Measurements from ENCODE around the gene NRIP1.

NRIP1 gene

DNA sequence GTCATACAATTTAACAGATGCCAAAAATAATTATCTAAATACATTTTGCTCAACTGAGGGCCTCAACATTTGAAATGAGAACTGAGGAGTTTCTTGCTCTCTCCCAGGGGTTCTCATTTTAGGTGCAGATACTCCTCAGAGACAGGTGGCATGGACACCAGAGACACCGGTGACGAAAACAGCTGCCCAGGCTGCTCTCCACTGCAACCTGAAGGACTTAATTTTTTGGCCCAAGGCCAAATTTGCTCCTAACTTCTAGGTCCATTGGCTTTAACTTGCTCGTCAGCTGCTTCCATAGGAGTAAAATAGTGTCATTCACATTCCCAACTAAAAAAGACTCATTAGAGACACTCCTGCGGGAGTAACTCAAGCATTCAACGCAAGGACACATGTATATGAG, 87.0 kb downstream of the NRIP1 start:
- Histone ChIP-seq H2AK5ac (ENCODE audit: low read length) (no peak overlapping the region), H4K8ac (ENCODE audit: low read depth, low read length) (no peak overlapping the region), H3K27me3 (ENCODE audit: insufficient read depth, low read length, poor library complexity) (no peaks in the 10 kb centered on the region), H2BK15ac (replicated peaks; ENCODE audit: low read depth) (no peak overlapping the region), H3K56ac (ENCODE audit: low read length) (no peak overlapping the region), H3K4me1 (ENCODE audit: control insufficient read depth, low read depth, low read length) (no peaks in the 10 kb centered on the region), H3K4ac (ENCODE audit: low read depth, low read length) (no peak overlapping the region), H3K4me3 (ENCODE audit: low read length) (no peak overlapping the region), H2BK120ac (ENCODE audit: low read depth, low read length) (no peak overlapping the region), H3K79me2 (ENCODE audit: control insufficient read depth, insufficient read depth, low read length) (no peaks in the 10 kb centered on the region), H3K27ac (ENCODE audit: low read depth, low read length) (no peak overlapping the region), H3K9ac (ENCODE audit: low read length) (no peak overlapping the region), H2BK5ac (ENCODE audit: low read length) (no peak overlapping the region), H3K18ac (ENCODE audit: low read length) (no peak overlapping the region), H4K5ac (ENCODE audit: low read length) (no peak overlapping the region), H3K4me2 (ENCODE audit: low read length) (no peak overlapping the region), H3K23ac (ENCODE audit: low read length) (no peak overlapping the region), H3K36me3 (ENCODE audit: control insufficient read depth, insufficient read depth, low read length) (no peaks in the 10 kb centered on the region), H3K79me1 (ENCODE audit: low read length) (peaks cover 4% of the 10 kb centered on the region)
- whole genome bisulfite sequencing (ENCODE audit: extremely low coverage, insufficient coverage, low lambda C conversion rate): no CpG with 5 or more reads among the region's 5 CpGs
- DNase-seq: no peak

GRCh38 chr21:14975136-14975919, 89.5 kb downstream of the NRIP1 start:
- H3K4me2 ChIP-seq (ENCODE audit: low read length): no peak overlapping the region
- H3K23ac ChIP-seq (ENCODE audit: low read length): no peak overlapping the region
- H3K79me2 ChIP-seq (ENCODE audit: control insufficient read depth, insufficient read depth, low read length): no peaks in the 10 kb centered on the region
- no peaks in the 10 kb centered on the region for H3K4me1 ChIP-seq (ENCODE audit: control insufficient read depth, low read depth, low read length)
- H3K79me1 ChIP-seq (ENCODE audit: low read length): no peaks in the 10 kb centered on the region
- H3K27me3 ChIP-seq (ENCODE audit: insufficient read depth, low read length, poor library complexity): no peaks in the 10 kb centered on the region
- no peak overlapping the region for H3K18ac ChIP-seq (ENCODE audit: low read length)
- no peak overlapping the region for H4K5ac ChIP-seq (ENCODE audit: low read length)
- H2BK5ac ChIP-seq (ENCODE audit: low read length): no peak overlapping the region
- H2BK120ac ChIP-seq (ENCODE audit: low read depth, low read length): no peak overlapping the region
- no peaks in the 10 kb centered on the region for H3K36me3 ChIP-seq (ENCODE audit: control insufficient read depth, insufficient read depth, low read length)
- H3K56ac ChIP-seq (ENCODE audit: low read length): no peak overlapping the region
- no peak overlapping the region for H2BK15ac ChIP-seq (replicated peaks; ENCODE audit: low read depth)
- H3K4me3 ChIP-seq (ENCODE audit: low read length): no peak overlapping the region
- no peak overlapping the region for H4K8ac ChIP-seq (ENCODE audit: low read depth, low read length)
- DNase-seq: no peak
- no peak overlapping the region for H3K4ac ChIP-seq (ENCODE audit: low read depth, low read length)
- no CpG with 5 or more reads among the region's 6 CpGs for WGBS (ENCODE audit: extremely low coverage, insufficient coverage, low lambda C conversion rate)
- no peak overlapping the region for H3K27ac ChIP-seq (ENCODE audit: low read depth, low read length)
- H3K9ac ChIP-seq (ENCODE audit: low read length): no peak overlapping the region
- no peak overlapping the region for H2AK5ac ChIP-seq (ENCODE audit: low read length)

DNA sequence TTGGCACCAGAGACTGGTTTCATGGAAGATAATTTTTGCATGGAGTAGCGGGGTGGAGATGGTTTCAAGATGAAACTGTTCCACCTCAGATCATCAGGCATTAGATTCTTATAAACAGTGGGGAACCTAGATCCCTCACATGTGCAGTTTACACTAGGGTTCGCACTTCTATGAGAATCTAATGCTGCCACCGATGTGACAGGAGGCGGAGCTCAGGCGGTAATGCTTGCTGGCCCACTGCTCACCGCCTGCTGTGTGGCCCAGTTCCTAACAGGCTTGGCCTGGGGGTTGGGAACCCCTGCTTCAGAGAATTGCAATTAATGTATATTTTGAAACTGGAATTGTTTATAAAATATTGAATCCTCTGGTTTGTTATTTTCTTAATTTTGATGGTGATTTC, 92.1 kb downstream of the NRIP1 start:
- H3K18ac ChIP-seq (ENCODE audit: low read length): no peak overlapping the region
- H3K4me2 ChIP-seq (ENCODE audit: low read length): no peak overlapping the region
- no peak overlapping the region for H4K8ac ChIP-seq (ENCODE audit: low read depth, low read length)
- no peak overlapping the region for H3K4ac ChIP-seq (ENCODE audit: low read depth, low read length)
- no peak overlapping the region for H3K9ac ChIP-seq (ENCODE audit: low read length)
- H2BK15ac ChIP-seq (replicated peaks; ENCODE audit: low read depth): no peak overlapping the region
- H3K79me1 ChIP-seq (ENCODE audit: low read length): no peaks in the 10 kb centered on the region
- H3K27ac ChIP-seq (ENCODE audit: low read depth, low read length): no peak overlapping the region
- no peaks in the 10 kb centered on the region for H3K4me1 ChIP-seq (ENCODE audit: control insufficient read depth, low read depth, low read length)
- WGBS (ENCODE audit: extremely low coverage, insufficient coverage, low lambda C conversion rate): no CpG with 5 or more reads among the region's 6 CpGs
- H3K4me3 ChIP-seq (ENCODE audit: low read length): no peak overlapping the region
- H2AK5ac ChIP-seq (ENCODE audit: low read length): no peak overlapping the region
- no peak overlapping the region for H3K56ac ChIP-seq (ENCODE audit: low read length)
- H4K5ac ChIP-seq (ENCODE audit: low read length): no peak overlapping the region
- H2BK5ac ChIP-seq (ENCODE audit: low read length): no peak overlapping the region
- DNase-seq: no peak
- no peaks in the 10 kb centered on the region for H3K27me3 ChIP-seq (ENCODE audit: insufficient read depth, low read length, poor library complexity)
- no peak overlapping the region for H2BK120ac ChIP-seq (ENCODE audit: low read depth, low read length)
- H3K79me2 ChIP-seq (ENCODE audit: control insufficient read depth, insufficient read depth, low read length): no peaks in the 10 kb centered on the region
- no peaks in the 10 kb centered on the region for H3K36me3 ChIP-seq (ENCODE audit: control insufficient read depth, insufficient read depth, low read length)
- no peak overlapping the region for H3K23ac ChIP-seq (ENCODE audit: low read length)

GRCh38 chr21:14968821-14969220, 96.0 kb downstream of the NRIP1 start:
- Histone ChIP-seq H3K79me2 (ENCODE audit: control insufficient read depth, insufficient read depth, low read length) (no peaks in the 10 kb centered on the region), H3K4me1 (ENCODE audit: control insufficient read depth, low read depth, low read length) (no peaks in the 10 kb centered on the region), H3K18ac (ENCODE audit: low read length) (no peak overlapping the region), H3K4ac (ENCODE audit: low read depth, low read length) (no peak overlapping the region), H3K4me3 (ENCODE audit: low read length) (no peak overlapping the region), H2AK5ac (ENCODE audit: low read length) (no peak overlapping the region), H3K23ac (ENCODE audit: low read length) (no peak overlapping the region), H4K5ac (ENCODE audit: low read length) (no peak overlapping the region), H2BK120ac (ENCODE audit: low read depth, low read length) (no peak overlapping the region), H4K8ac (ENCODE audit: low read depth, low read length) (no peak overlapping the region), H3K4me2 (ENCODE audit: low read length) (no peak overlapping the region), H3K56ac (ENCODE audit: low read length) (no peak overlapping the region), H3K9ac (ENCODE audit: low read length) (no peak overlapping the region), H3K27me3 (ENCODE audit: insufficient read depth, low read length, poor library complexity) (no peaks in the 10 kb centered on the region), H2BK15ac (replicated peaks; ENCODE audit: low read depth) (no peak overlapping the region), H3K36me3 (ENCODE audit: control insufficient read depth, insufficient read depth, low read length) (peaks cover 3% of the 10 kb centered on the region), H3K27ac (ENCODE audit: low read depth, low read length) (no peak overlapping the region), H3K79me1 (ENCODE audit: low read length) (no peaks in the 10 kb centered on the region), H2BK5ac (ENCODE audit: low read length) (no peak overlapping the region)
- WGBS (ENCODE audit: extremely low coverage, insufficient coverage, low lambda C conversion rate): no CpG with 5 or more reads among the region's 1 CpG
- no peak for DNase-seq

- no peak for DNase-seq
- no peaks in the 10 kb centered on the region for H3K79me1 ChIP-seq (ENCODE audit: low read length)
- no peak overlapping the region for H3K4me2 ChIP-seq (ENCODE audit: low read length)
- no peak overlapping the region for H2AK5ac ChIP-seq (ENCODE audit: low read length)
- H3K27me3 ChIP-seq (ENCODE audit: insufficient read depth, low read length, poor library complexity): no peaks in the 10 kb centered on the region
- no peak overlapping the region for H4K8ac ChIP-seq (ENCODE audit: low read depth, low read length)
- no peak overlapping the region for H4K5ac ChIP-seq (ENCODE audit: low read length)
- no peak overlapping the region for H3K18ac ChIP-seq (ENCODE audit: low read length)
- H3K23ac ChIP-seq (ENCODE audit: low read length): no peak overlapping the region
- no peak overlapping the region for H2BK120ac ChIP-seq (ENCODE audit: low read depth, low read length)
- H2BK5ac ChIP-seq (ENCODE audit: low read length): no peak overlapping the region
- no peak overlapping the region for H3K4me3 ChIP-seq (ENCODE audit: low read length)
- no peak overlapping the region for H3K4ac ChIP-seq (ENCODE audit: low read depth, low read length)
- no peak overlapping the region for H3K9ac ChIP-seq (ENCODE audit: low read length)
- H3K36me3 ChIP-seq (ENCODE audit: control insufficient read depth, insufficient read depth, low read length): peaks cover 3% of the 10 kb centered on the region
- no peak overlapping the region for H3K27ac ChIP-seq (ENCODE audit: low read depth, low read length)
- no peak overlapping the region for H2BK15ac ChIP-seq (replicated peaks; ENCODE audit: low read depth)
- no CpG with 5 or more reads among the region's 5 CpGs for WGBS (ENCODE audit: extremely low coverage, insufficient coverage, low lambda C conversion rate)
- H3K56ac ChIP-seq (ENCODE audit: low read length): no peak overlapping the region
- no peaks in the 10 kb centered on the region for H3K79me2 ChIP-seq (ENCODE audit: control insufficient read depth, insufficient read depth, low read length)
- no peaks in the 10 kb centered on the region for H3K4me1 ChIP-seq (ENCODE audit: control insufficient read depth, low read depth, low read length)
Measured at GRCh38 chr21:14968029-14968428, 96.8 kb downstream of the NRIP1 start.

DNA sequence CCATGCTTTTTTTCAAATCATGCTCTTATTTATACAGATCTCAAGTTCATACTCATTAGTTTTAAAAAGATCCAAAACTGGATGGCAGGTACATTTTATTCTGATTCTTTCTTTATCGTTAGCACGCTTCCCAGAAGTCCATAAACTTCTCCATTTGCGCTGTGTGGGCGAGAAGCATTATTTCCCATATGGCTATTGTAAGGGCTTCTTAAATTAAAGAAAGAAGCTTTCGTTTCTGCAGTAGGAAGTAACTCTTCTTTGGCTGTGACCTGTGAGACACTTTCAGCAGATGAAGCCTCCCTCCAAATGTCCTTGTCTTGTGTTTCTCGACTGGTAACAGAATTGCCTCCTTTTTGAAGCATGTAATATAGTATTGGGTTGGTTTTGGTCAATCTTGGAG, 100.2 kb downstream of the NRIP1 start:
- Histone ChIP-seq H3K4me1 (ENCODE audit: control insufficient read depth, low read depth, low read length) (no peaks in the 10 kb centered on the region), H3K4me3 (ENCODE audit: low read length) (no peak overlapping the region), H3K27ac (ENCODE audit: low read depth, low read length) (no peak overlapping the region), H3K18ac (ENCODE audit: low read length) (no peak overlapping the region), H3K23ac (ENCODE audit: low read length) (no peak overlapping the region), H3K4me2 (ENCODE audit: low read length) (no peak overlapping the region), H3K4ac (ENCODE audit: low read depth, low read length) (no peak overlapping the region), H3K79me1 (ENCODE audit: low read length) (no peaks in the 10 kb centered on the region), H3K79me2 (ENCODE audit: control insufficient read depth, insufficient read depth, low read length) (no peaks in the 10 kb centered on the region), H2BK120ac (ENCODE audit: low read depth, low read length) (no peak overlapping the region), H3K9ac (ENCODE audit: low read length) (no peak overlapping the region), H4K8ac (ENCODE audit: low read depth, low read length) (no peak overlapping the region), H2AK5ac (ENCODE audit: low read length) (no peak overlapping the region), H3K36me3 (ENCODE audit: control insufficient read depth, insufficient read depth, low read length) (peaks cover 3% of the 10 kb centered on the region), H3K56ac (ENCODE audit: low read length) (no peak overlapping the region), H3K27me3 (ENCODE audit: insufficient read depth, low read length, poor library complexity) (no peaks in the 10 kb centered on the region), H4K5ac (ENCODE audit: low read length) (no peak overlapping the region), H2BK15ac (replicated peaks; ENCODE audit: low read depth) (no peak overlapping the region), H2BK5ac (ENCODE audit: low read length) (no peak overlapping the region)
- no CpG with 5 or more reads among the region's 6 CpGs for WGBS (ENCODE audit: extremely low coverage, insufficient coverage, low lambda C conversion rate)
- no peak for DNase-seq
